COLO829 (cell line): ENCODE measurements around the gene MAN1B1.
"Not testable (repeated sequence)": the region's sequence is repeated elsewhere in the genome, so short reads cannot be mapped to it uniquely, and the experiment has no call there.

ENCODE experiments used
- DNase-seq: peaks from one replicate; pipeline ENCODE4 v3.0.0; 2012; ENCODE audit warnings: low spot score

MAN1B1 gene

DNA sequence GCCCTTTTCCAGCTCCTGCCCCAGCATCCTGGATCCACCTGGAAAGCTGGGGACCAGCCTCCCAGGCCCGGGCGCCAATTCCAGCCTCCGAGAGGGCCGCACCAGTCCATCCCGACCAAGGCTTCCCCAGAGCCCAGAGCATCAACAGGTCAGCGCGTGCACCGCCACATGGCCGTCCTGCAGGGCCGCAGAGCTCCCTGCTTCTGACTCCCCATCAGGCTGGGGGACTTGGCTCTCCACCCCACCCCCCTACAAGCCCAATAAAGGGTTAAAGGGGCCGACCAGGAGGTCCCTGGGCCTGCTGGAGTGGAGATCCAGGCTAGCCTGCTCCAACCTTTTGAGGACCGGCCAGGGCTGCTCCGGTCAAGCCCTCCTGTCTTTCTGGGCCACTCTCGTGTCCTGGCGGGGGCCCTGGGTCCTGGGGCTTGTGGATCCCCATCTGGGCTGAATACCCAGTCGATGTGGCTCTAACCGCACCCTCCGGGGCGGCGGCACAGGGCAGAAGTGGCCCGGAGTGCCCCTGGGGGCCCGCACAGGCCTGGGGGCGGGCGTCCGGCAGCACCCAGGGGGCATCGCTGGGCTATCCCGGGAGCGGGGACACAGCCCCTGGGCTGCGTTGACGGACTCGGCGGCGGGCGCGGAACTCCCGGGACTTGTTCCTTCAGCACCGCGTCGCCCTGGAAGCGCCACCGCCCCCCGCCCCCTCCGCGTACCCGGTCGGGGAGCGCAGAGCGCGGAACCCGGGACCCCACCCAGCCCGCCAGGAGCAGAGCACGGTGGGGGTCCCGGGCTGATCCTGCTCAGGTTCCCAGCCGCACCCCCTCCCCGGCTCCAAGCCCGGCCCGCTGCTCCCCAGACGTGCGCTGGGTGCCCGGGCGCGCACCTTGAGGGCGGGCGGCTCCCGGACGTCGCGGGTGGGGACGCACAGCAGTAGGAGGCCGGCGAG lies 33.5 kb upstream of the MAN1B1 start:
- no peak for DNase-seq

DNA sequence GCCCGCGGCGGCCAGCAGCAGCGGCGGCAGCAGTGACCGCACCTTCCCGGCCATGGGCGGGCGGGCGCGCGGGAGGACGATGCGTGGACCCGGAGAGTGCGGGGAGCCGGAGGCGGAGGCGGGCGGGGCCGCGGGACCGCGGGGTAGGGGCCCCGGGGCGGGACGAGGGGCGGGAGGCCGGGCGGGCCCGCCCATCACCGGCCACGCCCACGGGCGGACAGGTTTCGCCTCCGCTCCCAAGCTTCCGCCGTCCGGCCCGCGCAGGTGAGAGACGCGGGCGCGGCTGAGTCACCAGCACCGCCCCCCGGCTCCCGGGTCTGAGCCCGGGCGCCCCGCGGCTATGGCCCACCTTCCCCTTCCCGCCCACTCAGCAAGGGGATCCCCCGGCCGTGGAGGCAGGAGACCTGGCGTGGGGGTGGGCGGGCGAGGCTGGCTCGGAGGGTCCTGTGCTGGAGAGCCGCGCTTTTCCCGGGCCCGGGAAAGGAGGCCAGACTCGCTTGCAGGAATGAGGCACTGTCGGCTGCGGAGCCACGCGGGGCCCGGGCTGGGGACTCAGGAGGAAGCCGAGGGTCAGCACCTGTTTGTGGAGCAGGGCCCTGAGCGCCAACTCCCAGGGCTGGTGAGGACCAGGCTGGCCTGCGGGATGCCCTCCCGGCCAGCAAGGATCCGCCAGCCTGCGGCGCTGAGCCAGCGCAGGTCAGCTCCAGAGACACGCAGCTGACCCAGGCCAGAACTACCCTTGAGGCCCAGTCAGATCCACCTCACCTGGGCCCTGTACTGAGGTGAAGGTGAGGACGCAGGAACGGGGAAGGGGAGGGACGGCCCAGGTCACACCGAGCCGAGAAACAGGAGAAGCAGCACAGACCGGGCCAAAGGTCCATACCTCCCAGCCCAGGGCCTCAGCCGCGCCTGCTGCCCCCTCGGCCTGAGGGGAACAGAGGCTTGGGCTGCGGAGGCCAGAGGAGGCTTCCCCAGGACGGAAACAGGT lies 32.5 kb upstream of the MAN1B1 start, which contains the start of gene ENTPD2:
Gene ENTPD2 (minus strand): TSS at position 118 of the 988 bp plus-strand sequence. CDS start 64 bp downstream, at position 54.
- DNase-seq = no peak

GRCh38 chr9:137054932-137055384 lies 31.8 kb upstream of the MAN1B1 start:
- DNase-seq = no peak

GRCh38 chr9:137055385-137056364 lies 31.1 kb upstream of the MAN1B1 start:
- peak; percentile 67 for DNase-seq

DNA sequence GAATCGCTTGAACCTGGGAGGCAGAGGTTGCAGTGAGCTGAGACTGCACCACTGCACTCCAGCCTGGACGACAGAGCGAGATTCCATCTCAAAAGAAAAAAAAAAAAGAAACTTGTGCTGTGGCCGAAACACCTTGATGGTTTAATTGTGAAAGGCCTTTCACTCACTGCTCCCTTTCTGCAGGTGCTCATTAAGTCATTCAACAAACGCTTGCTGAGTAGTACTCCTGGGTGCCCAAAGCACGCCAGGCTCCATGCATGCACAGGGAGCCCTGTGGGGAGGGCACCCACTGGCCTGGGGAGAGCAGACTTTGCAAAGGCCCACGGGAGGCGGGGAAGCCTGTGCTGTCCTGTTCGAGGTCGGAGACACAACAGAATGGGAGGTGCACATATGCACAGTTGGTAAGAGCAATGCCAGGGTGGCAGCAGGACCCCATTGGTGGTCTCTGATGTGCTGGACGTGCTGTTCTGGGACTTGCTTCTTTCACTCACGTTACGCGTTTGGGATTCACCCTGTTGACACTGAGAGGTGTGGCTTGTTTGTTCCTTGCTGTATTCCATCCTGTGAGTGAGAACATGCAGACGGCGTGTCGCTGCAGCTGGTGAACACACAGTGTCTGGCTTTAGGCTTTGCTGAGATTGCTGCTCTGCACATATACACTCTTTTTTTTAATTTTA lies 29.9 kb upstream of the MAN1B1 start:
- no peak for DNase-seq

DNA sequence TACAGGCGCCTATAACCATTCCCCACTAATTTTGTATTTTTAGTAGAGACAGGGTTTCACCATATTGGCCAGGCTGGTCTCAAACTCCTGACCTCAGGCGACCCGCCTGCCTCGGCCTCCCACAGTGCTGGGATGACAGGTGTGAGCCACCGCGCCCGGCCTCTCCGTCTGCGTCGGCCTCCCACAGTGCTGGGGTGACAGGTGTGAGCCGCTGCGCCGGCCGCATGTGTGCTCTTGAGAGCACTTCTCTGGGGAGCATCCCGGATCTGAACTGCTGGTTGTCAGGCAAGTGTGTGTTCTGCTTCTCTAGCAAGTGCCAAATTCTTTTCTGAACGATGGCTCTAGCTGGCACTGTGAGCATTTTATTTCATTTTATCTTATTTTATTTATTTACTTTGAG lies 29.2 kb upstream of the MAN1B1 start:
- DNase-seq = no peak

- no peak for DNase-seq
Measured at GRCh38 chr9:137058521-137059234, 28.1 kb upstream of the MAN1B1 start.

GRCh38 chr9:137062384-137062783 lies 24.4 kb upstream of the MAN1B1 start:
- DNase-seq = no peak

GRCh38 chr9:137062798-137063197 lies 24.0 kb upstream of the MAN1B1 start:
- DNase-seq = not testable (repeated sequence)

GRCh38 chr9:137063311-137064026 lies 23.3 kb upstream of the MAN1B1 start:
- no peak for DNase-seq

DNA sequence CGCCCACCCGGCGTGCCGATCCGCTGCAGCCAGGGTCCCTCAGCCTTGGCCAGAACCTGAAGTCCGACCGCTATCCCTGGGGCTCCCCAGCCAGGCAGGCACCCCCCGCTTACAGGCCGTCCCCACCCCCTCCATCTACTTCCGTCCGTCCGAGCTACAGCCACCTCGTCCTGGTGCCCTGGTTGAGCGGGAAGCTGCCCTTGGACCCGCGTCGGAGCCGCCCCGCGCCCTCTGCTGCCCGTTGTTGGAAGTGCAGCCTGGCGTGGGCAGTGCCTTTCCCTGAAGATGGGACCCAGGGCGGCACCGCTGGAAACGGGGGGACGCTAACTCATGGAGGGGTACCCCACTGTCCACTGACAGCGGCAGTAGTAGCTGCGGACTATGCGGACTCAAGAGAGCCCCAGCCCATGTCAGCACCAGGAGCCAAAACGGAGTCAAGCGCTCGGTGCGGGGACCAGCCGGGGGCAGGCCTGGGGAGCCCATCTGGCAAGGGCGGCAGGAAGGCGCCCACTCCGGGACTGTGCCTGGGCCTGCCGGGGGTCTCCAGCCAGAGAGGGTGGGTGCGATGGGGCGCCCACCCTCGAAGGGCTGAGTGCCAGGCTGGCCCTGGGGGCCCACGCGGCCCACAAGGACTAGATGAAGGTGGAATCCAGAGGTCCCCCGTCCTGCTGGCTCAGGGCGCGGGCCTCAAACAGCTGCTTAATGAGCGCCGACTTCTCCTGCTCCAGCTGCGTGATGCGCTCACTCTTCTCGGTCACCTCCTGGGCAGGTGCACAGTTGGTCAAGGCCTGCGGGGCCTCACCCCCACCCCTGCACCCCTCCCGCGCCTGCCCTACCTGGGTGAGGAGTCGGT lies 22.5 kb upstream of the MAN1B1 start:
- DNase-seq = peak; percentile 64

DNA sequence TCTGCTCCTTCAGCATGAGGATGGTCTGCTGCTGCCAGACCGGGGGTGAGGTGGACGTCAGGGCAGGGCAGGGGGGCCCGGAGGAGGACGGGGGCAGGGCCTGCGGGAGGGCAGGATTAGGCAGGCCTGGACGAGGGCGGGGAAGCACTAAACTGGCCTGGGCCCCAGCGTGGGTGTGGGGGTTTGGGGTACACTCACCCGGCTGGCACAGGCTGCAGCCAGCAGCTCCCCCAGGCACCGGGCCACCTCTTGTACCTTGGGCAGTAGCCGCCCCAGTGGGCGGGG lies 22.0 kb upstream of the MAN1B1 start:
- DNase-seq = no peak

- DNase-seq = no peak
Measured at GRCh38 chr9:137065336-137065967, 21.3 kb upstream of the MAN1B1 start.

DNA sequence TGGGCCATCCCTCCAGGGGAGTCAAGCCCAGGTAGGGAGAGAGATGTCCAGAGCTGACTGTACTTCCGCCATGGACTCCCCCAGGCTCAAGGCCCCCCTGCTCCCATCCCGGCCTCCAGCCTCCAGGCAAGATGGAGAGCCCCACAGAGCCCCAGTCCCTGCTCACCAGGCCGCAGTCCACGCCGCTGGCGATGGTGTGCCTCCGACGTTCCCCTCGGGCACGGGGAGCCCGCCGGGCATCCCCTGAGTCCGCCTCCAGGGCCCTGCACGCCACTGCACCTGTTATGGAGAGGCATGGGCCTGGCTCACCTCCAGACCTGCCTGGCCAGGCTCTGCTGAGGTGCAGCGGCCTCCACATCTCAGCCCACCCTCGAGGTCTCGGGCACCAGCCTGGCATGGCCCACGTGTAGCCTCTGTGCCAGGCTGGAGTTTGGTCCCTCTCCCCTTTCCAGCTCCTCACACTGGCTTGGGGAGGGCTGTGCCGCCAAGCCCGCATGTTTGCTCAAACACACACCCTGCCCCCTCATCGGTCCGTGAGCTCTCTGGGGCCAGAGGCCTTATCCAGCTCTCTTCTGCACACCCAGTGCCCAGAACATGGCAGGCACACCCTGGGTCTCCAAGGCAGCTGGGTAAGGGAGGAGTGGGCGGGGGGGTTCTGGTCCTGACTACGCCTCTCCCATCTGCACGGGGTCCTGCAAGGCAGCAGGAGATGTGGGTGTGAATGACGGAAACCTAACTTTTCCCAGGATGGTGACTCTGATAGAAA lies 20.5 kb upstream of the MAN1B1 start:
- DNase-seq = no peak

DNA sequence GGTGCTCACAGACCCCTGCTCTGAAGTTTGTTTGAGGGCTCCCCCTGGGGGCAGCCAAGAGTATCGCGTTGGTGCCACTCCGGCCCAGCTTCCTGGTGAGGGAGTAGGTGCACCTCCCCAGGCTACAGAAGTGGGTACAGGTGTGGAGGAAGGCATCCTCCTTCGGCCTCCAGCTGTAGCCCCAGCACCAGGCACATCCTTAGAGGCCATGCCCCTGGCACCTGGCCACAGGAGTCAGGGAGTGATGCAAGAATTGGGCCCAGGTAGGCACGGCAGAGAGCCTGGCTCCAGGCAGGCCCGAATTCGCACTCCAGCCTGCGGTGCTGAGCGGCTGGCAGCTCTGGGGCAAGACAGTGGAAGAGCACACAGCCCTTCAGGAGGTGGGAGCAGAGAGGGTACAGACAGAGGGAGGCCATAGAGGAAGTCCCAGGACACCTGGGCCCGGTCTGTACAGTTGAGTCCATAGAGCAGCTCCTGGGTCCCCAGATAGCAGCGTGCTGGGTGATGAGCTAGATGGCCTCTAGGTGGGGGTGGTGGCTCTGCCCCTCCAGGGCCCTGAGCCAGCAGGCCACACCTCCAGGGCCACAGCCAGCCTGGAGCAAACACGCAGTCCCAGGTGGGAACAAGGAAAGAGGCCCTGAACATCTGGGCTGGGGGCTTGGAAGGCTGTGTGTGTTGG lies 18.8 kb upstream of the MAN1B1 start:
- DNase-seq = peak; percentile 68
